GM18526 (cell line): ENCODE measurements around the gene RUNX2.

ENCODE experiments used
- POLR2A ChIP-seq: IDR thresholded peaks from 3 replicates; pipeline ENCODE4 v1.6.1; 2011; ENCODE audit not compliant: insufficient read length; ENCODE audit errors: extremely low read depth

RUNX2 gene

GRCh38 chr6:45640081-45640491, 312.0 kb downstream of the RUNX2 start:
- TF ChIP-seq POLR2A: no peak

- TF ChIP-seq POLR2A: no peak
Measured at GRCh38 chr6:45640811-45641210, 312.7 kb downstream of the RUNX2 start.

GRCh38 chr6:45642331-45643125, 314.4 kb downstream of the RUNX2 start:
- TF ChIP-seq POLR2A: no peak

GRCh38 chr6:45643126-45643525, 315.0 kb downstream of the RUNX2 start:
- no peak for TF ChIP-seq POLR2A

- TF ChIP-seq POLR2A: no peak
Measured at GRCh38 chr6:45644720-45645119, 316.6 kb downstream of the RUNX2 start.

GRCh38 chr6:45645302-45645701, 317.2 kb downstream of the RUNX2 start:
- TF ChIP-seq POLR2A: no peak

GRCh38 chr6:45647341-45648261, 319.5 kb downstream of the RUNX2 start:
- no peak for TF ChIP-seq POLR2A

GRCh38 chr6:45648262-45648620, 320.1 kb downstream of the RUNX2 start:
- no peak for TF ChIP-seq POLR2A

GRCh38 chr6:45650524-45651135, 322.5 kb downstream of the RUNX2 start:
- TF ChIP-seq POLR2A: no peak

GRCh38 chr6:45651301-45651700, 323.2 kb downstream of the RUNX2 start:
- no peak for TF ChIP-seq POLR2A

GRCh38 chr6:45652416-45652815, 324.3 kb downstream of the RUNX2 start:
- TF ChIP-seq POLR2A: no peak

- no peak for TF ChIP-seq POLR2A
Measured at GRCh38 chr6:45653117-45653883, 325.2 kb downstream of the RUNX2 start.

GRCh38 chr6:45654673-45655072, 326.5 kb downstream of the RUNX2 start:
- TF ChIP-seq POLR2A: no peak

GRCh38 chr6:45655745-45656476, 327.8 kb downstream of the RUNX2 start:
- TF ChIP-seq POLR2A: no peak
